ENCODE measurements around the gene EQTN. TPM values are rescaled to one million over a fixed set of nuclear protein-coding genes. Genes with fewer than 3 reads are reported as not detected.

The EQTN gene
- total RNA-seq, 4 donors from 2014 or later = 0.42 TPM; not detected in 3

- H3K4me3 ChIP-seq (ENCODE audit: low read depth, poor library complexity, severe bottlenecking) = no peak overlapping the region
- intact Hi-C loops (cut with DNase I; ENCODE audit: low total_unique reads) = no loop called here
- TF ChIP-seq POLR2A (IDR thresholded peaks at IDR 0.05) = no peak
- TF ChIP-seq, protein P1, sequence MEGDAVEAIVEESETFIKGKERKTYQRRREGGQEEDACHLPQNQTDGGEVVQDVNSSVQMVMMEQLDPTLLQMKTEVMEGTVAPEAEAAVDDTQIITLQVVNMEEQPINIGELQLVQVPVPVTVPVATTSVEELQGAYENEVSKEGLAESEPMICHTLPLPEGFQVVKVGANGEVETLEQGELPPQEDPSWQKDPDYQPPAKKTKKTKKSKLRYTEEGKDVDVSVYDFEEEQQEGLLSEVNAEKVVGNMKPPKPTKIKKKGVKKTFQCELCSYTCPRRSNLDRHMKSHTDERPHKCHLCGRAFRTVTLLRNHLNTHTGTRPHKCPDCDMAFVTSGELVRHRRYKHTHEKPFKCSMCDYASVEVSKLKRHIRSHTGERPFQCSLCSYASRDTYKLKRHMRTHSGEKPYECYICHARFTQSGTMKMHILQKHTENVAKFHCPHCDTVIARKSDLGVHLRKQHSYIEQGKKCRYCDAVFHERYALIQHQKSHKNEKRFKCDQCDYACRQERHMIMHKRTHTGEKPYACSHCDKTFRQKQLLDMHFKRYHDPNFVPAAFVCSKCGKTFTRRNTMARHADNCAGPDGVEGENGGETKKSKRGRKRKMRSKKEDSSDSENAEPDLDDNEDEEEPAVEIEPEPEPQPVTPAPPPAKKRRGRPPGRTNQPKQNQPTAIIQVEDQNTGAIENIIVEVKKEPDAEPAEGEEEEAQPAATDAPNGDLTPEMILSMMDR (IDR thresholded peaks at IDR 0.05) = no peak
- WGBS, 2 donors = 84 to 90% methylated on average over 2 of the region's 2 CpGs
- no peak for DNase-seq (ENCODE audit: low spot score in 2 of 2)
These were observed 14.2 kb upstream of the EQTN start for GRCh38 chr9:27311184-27311583.

GRCh38 chr9:27310582-27310981 is 13.6 kb upstream of the EQTN start:
- intact Hi-C loops (cut with DNase I; ENCODE audit: low total_unique reads) = no loop called here
- H3K4me3 ChIP-seq (ENCODE audit: low read depth, poor library complexity, severe bottlenecking) = no peak overlapping the region
- no peak for TF ChIP-seq POLR2A (IDR thresholded peaks at IDR 0.05)
- WGBS, 2 donors = 75 to 76% methylated on average over 2 of the region's 2 CpGs
- no peak for DNase-seq (ENCODE audit: low spot score in 2 of 2)

- WGBS, 2 donors = 86 to 89% methylated on average over 4 of the region's 4 CpGs
- TF ChIP-seq, protein P1 (IDR thresholded peaks at IDR 0.05) = no peak
- TF ChIP-seq POLR2A (IDR thresholded peaks at IDR 0.05) = no peak
- intact Hi-C loops (cut with DNase I; ENCODE audit: low total_unique reads) = no loop called here
- H3K4me3 ChIP-seq (ENCODE audit: low read depth, poor library complexity, severe bottlenecking) = no peak overlapping the region
- DNase-seq (ENCODE audit: low spot score in 2 of 2) = no peak
These were observed 11.9 kb upstream of the EQTN start for GRCh38 chr9:27308691-27309390.

GRCh38 chr9:27304521-27304920 is 7.6 kb upstream of the EQTN start:
- WGBS, 2 donors = 89 to 97% methylated on average over 1 of the region's 1 CpG
- intact Hi-C loops (cut with DNase I; ENCODE audit: low total_unique reads) = no loop called here
- DNase-seq (ENCODE audit: low spot score in 2 of 2) = no peak
- TF ChIP-seq, protein P1 (IDR thresholded peaks at IDR 0.05) = no peak
- no peak for TF ChIP-seq POLR2A (IDR thresholded peaks at IDR 0.05)
- no peak overlapping the region for H3K4me3 ChIP-seq (ENCODE audit: low read depth, poor library complexity, severe bottlenecking)

DNA sequence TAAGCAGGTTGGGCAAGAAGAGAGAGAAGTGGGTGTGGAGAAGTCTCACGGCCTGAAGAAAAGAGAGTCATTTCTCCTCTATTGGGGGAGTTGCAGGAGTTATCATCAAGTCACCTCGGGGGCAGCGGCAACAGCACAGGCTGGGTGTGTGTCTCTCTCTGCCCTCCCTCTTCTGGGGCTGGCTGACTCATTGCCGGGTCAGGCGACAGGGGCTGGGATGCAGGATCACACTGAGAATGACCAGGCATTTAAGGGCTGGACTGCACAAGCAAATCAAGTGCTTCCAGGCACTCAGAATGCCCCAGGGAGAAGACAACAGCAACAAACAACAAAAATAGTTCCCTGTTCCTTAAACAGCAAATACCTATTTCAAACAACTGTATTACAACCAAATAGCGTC is 6.3 kb upstream of the EQTN start:
- intact Hi-C loops (cut with DNase I; ENCODE audit: low total_unique reads) = no loop called here
- DNase-seq (ENCODE audit: low spot score in 2 of 2) = peak in 1 of 2 donors; percentile 40
- no peak overlapping the region for H3K4me3 ChIP-seq (ENCODE audit: low read depth, poor library complexity, severe bottlenecking)
- WGBS, 2 donors = 41 to 51% methylated on average over 5 to 6 of the region's 6 CpGs
- TF ChIP-seq, protein P1 (IDR thresholded peaks at IDR 0.05) = no peak
- no peak for TF ChIP-seq POLR2A (IDR thresholded peaks at IDR 0.05)

- DNase-seq (ENCODE audit: low spot score in 2 of 2) = no peak
- H3K4me3 ChIP-seq (ENCODE audit: low read depth, poor library complexity, severe bottlenecking) = no peak overlapping the region
- TF ChIP-seq, protein P1 (IDR thresholded peaks at IDR 0.05) = no peak
- no peak for TF ChIP-seq POLR2A (IDR thresholded peaks at IDR 0.05)
- WGBS, 2 donors = 64 to 70% methylated on average over 2 of the region's 2 CpGs
- intact Hi-C loops (cut with DNase I; ENCODE audit: low total_unique reads) = no loop called here
These were observed 3.0 kb downstream of the EQTN start for GRCh38 chr9:27293996-27294395.

Measured in lower leg skin (tissue), 4 donors.